Vagina (tissue), 2 donors: Measurements from ENCODE around the gene PLEKHA4. TPM values are rescaled to one million over a fixed set of nuclear protein-coding genes. Genes with fewer than 3 reads are reported as not detected.

Source experiments
- DNase-seq, 2 donors: peaks; one replicate each; pipeline ENCODE4 v3.0.0-alpha.2; 2017; ENCODE audit errors: extremely low spot score in 2 of 2
- H3K27ac ChIP-seq: fragments of 200-600 bp; sonication (generic); one replicate; pipeline ENCODE4 v1.5.1; 2019
- H3K27me3 ChIP-seq: fragments of 200-600 bp; sonication (generic); one replicate; pipeline ENCODE4 v1.5.1; 2019
- H3K36me3 ChIP-seq, 2 donors: fragments of 200-600 bp; sonication (generic); one replicate each; pipeline ENCODE4 v1.5.1; 2017 to 2019
- H3K4me1 ChIP-seq: fragments of 200-600 bp; sonication (generic); one replicate; pipeline ENCODE4 v1.5.1; 2019
- H3K4me3 ChIP-seq, 2 donors: fragments of 200-600 bp; sonication (generic); 1 replicate in 1 of 2; 2 replicates in 1 of 2; pipeline ENCODE4 v1.5.1; 2016 to 2019
- H3K9me3 ChIP-seq: fragments of 200-600 bp; sonication (generic); one replicate; pipeline ENCODE4 v1.5.1; 2019
- POLR2A ChIP-seq, 2 donors: fragments of 450-650 bp; IDR thresholded peaks; one replicate each; pipeline ENCODE4 v1.6.1; 2017; ENCODE audit warnings: antibody characterized with exemption in 2 of 2, mild to moderate bottlenecking in 2 of 2, moderate library complexity in 2 of 2
- POLR2AphosphoS5 ChIP-seq, 2 donors: sonication (generic); formaldehyde crosslinking; IDR thresholded peaks; one replicate each; pipeline ENCODE4 v1.9.0; 2017; ENCODE audit warnings: antibody characterized with exemption in 2 of 2, mild to moderate bottlenecking in 2 of 2, low read depth in 1 of 2; ENCODE audit not compliant: insufficient read depth in 1 of 2
- intact Hi-C: fragments of 100-400 bp; cut with DNase I; formaldehyde crosslinking; loops from one replicate; pipeline ENCODE4 v1.15.1; 2023
- total RNA-seq: library from RNA; depleted of rRNA; stranded (reverse); fragments of >200 nt; gene quantifications from one replicate; pipeline ENCODE4 v1.2.3, GENCODE V29; 2016
- TF ChIP-seq, protein P1 (sequence below), 3 experiments: fragments of 450-650 bp in 2 of 3; fragments of 200-600 bp in 1 of 3; sonication (generic) in 1 of 3; IDR thresholded peaks; one replicate each; pipeline ENCODE4 v1.5.1; 2017 to 2019; ENCODE audit warnings: antibody characterized with exemption in 3 of 3, mild to moderate bottlenecking in 2 of 3, moderate library complexity in 2 of 3

PLEKHA4 gene
- total RNA-seq, 1 donor from 2014 or later, result 37.1 TPM

DNA sequence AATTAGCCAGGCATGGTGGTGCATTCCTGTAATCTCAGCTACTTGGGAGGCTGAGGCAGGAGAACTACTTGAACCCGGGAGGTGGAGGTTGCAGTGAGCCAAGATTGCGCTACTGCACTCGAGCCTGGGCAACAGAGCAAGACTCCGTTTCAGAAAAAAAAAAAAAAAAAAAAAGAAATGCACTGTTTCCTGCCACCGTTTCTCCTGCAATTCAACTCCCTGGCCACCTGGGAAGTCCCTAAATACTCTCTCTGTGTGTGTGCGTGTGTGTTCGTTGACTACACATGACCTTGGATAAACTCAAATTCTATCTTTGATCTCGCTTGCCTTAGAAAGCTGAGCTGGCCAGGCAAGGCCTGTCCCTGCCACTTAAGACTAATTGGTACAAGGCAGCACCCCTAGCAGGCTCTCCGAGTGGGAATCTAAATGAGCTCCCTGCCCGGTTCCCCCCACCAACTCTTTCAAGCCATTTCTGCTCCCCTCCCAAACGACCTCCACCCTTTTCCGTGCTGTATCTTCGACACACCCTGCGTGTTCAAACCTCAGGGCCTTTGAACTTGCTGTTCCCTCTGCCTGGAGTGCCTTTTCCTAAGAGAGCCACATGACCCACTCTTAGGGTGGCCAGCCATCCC is 52.4 kb downstream of the PLEKHA4 start:
- Histone ChIP-seq H3K36me3 (no peaks in the 10 kb centered on the region), H3K4me1 (peaks cover 35% of the 10 kb centered on the region), H3K27ac (no peak overlapping the region), H3K4me3 (no peak overlapping the region), H3K9me3 (no peaks in the 10 kb centered on the region), H3K27me3 (no peaks in the 10 kb centered on the region)
- intact Hi-C loops, result no loop called here
- TF ChIP-seq POLR2A (IDR thresholded peaks at IDR 0.05), result no peak
- TF ChIP-seq, protein P1, sequence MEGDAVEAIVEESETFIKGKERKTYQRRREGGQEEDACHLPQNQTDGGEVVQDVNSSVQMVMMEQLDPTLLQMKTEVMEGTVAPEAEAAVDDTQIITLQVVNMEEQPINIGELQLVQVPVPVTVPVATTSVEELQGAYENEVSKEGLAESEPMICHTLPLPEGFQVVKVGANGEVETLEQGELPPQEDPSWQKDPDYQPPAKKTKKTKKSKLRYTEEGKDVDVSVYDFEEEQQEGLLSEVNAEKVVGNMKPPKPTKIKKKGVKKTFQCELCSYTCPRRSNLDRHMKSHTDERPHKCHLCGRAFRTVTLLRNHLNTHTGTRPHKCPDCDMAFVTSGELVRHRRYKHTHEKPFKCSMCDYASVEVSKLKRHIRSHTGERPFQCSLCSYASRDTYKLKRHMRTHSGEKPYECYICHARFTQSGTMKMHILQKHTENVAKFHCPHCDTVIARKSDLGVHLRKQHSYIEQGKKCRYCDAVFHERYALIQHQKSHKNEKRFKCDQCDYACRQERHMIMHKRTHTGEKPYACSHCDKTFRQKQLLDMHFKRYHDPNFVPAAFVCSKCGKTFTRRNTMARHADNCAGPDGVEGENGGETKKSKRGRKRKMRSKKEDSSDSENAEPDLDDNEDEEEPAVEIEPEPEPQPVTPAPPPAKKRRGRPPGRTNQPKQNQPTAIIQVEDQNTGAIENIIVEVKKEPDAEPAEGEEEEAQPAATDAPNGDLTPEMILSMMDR (IDR thresholded peaks at IDR 0.05), result no peak
- no peak for TF ChIP-seq POLR2AphosphoS5 (IDR thresholded peaks at IDR 0.05; ENCODE audit: insufficient read depth in 1 of 2, low read depth in 1 of 2)
- no peak for DNase-seq

DNA sequence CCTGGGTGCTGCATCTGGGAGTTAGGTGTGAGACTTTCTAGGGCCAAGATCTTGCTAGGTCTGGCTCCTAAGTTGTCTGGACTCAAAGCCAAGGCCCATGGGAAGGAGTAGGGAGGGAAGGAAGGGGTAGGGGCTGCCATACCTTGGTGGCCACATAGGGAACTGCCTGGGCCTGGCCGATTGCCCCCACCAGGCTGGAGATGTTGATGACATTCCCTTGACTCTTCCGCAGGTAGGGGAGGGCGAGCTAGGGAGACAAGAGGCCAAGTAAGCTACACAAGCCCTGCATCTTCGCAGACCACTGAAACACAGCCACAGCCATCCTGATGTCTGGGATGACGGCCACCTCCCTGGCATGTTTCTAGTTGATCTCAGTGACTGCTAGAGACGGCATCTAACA is 53.5 kb downstream of the PLEKHA4 start:
- H3K4me1 ChIP-seq, result peaks cover 37% of the 10 kb centered on the region
- no peak overlapping the region for H3K4me3 ChIP-seq
- H3K27me3 ChIP-seq, result no peaks in the 10 kb centered on the region
- DNase-seq, result no peak
- no peaks in the 10 kb centered on the region for H3K36me3 ChIP-seq
- TF ChIP-seq POLR2AphosphoS5 (IDR thresholded peaks at IDR 0.05; ENCODE audit: insufficient read depth in 1 of 2, low read depth in 1 of 2), result no peak
- no peak for TF ChIP-seq POLR2A (IDR thresholded peaks at IDR 0.05)
- TF ChIP-seq, protein P1 (IDR thresholded peaks at IDR 0.05), result no peak
- intact Hi-C loops, result no loop called here
- H3K27ac ChIP-seq, result no peak overlapping the region
- H3K9me3 ChIP-seq, result no peaks in the 10 kb centered on the region

DNA sequence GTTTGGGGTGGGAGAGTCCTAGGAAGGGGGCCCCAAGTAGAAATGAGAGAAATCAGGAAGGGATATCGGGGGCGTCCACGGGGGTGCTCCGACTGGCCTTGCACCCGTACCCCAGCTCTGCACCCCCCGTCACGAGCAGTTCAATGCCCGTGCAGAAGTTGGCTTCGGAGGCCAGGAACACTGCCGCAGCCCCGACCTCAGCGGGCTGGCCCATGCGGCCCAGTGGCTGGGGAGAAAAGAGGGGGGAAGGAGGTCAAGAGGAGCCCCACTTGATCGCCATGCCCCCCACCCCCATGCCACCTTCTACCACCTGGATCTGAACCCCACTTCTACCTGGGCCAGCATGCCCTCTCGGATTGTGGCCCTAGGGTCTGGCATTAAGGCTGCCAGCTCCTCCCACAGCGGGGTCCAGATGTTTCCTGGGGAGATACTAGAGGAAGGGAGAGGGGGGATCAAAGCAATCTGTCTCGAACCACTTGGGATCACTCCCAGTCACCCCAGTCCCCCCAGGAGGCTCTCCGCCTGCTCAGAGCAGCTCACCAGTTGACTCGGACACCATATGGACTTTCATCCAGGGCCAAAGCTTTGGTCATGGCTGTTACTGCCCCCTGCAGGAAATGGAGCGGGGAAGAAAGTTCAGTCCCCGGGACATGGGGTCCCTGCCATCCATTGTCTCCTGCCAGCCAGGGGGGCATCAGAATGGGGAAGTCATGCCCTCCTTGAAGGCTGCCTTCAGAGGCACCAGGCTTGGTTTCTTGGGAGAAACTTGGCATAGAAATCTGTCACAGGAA is 55.1 kb downstream of the PLEKHA4 start:
- H3K4me1 ChIP-seq, result peaks cover 35% of the 10 kb centered on the region
- no peak overlapping the region for H3K4me3 ChIP-seq
- peak overlapping the region; percentile 94 for H3K27ac ChIP-seq
- H3K36me3 ChIP-seq, result no peaks in the 10 kb centered on the region
- H3K9me3 ChIP-seq, result no peaks in the 10 kb centered on the region
- DNase-seq, result no peak
- TF ChIP-seq, protein P1 (IDR thresholded peaks at IDR 0.05), result no peak
- no peak for TF ChIP-seq POLR2AphosphoS5 (IDR thresholded peaks at IDR 0.05; ENCODE audit: insufficient read depth in 1 of 2, low read depth in 1 of 2)
- no peak for TF ChIP-seq POLR2A (IDR thresholded peaks at IDR 0.05)
- intact Hi-C loops, result no loop called here
- H3K27me3 ChIP-seq, result no peaks in the 10 kb centered on the region

DNA sequence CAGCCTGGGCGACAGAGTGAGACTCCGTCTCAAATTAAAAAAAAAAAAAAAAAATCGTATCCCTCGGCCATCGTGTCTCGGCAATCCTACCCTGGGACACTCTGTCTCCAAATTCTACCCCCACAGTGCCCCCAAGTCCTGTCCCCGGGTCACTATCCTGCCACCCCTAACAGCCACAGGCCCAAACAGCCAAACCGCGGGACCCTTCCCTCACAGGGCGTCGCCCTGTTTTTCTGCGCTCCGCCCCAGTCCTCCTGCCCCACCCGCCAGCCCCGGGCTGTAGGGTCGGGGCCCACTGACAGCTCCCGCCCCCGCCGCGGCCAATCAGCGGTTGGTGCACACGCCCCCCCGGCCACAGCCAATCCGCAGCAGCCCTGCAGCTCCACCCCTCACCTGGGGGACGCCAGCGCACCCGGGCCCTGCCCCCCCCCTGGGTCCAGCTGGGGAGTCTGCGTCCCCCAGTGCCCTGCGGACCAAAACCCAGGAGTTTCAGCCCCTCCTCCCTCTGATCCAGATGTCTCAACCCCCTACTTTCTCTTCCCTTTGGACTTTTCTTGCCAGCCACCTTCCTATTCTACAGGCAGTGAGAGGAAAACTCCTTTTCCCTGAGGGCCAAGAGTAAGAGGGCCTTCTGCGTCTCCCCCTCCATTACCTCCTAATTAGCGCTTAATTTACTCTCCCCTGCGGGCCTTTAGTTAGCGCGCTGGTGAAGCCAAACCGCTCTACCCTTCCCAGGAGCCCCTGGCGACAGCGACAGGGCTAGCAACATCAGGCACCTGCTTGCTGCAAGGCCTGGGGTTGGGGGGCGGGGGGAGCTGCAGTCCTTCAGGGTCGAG is 56.1 kb downstream of the PLEKHA4 start:
- peak in 1 of 2 donors; percentile 96 for DNase-seq
- Histone ChIP-seq H3K9me3 (no peaks in the 10 kb centered on the region), H3K27ac (peak overlapping the region; percentile 94)

More for the DNA sequence above, 56.1 kb downstream of the PLEKHA4 start:
- intact Hi-C loops, result no loop called here
- Histone ChIP-seq H3K4me3 (peak overlapping the region; percentile 61 to 76), H3K36me3 (no peaks in the 10 kb centered on the region), H3K4me1 (peaks cover 43% of the 10 kb centered on the region), H3K27me3 (no peaks in the 10 kb centered on the region)
- TF ChIP-seq, protein P1 (IDR thresholded peaks at IDR 0.05), result no peak
- TF ChIP-seq POLR2AphosphoS5 (IDR thresholded peaks at IDR 0.05; ENCODE audit: insufficient read depth in 1 of 2, low read depth in 1 of 2) (peak; percentile 55 to 90), POLR2A (IDR thresholded peaks at IDR 0.05) (peak in 1 of 2 donors; percentile 75)
